ENCODE data around the gene IFFO2. TPM values are rescaled to one million over a fixed set of nuclear protein-coding genes. Genes with fewer than 3 reads are reported as not detected.

IFFO2 gene
- total RNA-seq, 2 experiments from 2014 or later, result 19.9 to 22.7 TPM

- Mint-ChIP-seq H3K9me3 (no peaks in the 10 kb centered on the region), H3K27me3 (peaks cover 2% of the 10 kb centered on the region), H3K36me3 (ENCODE audit: low read depth) (no peaks in the 10 kb centered on the region), H3K4me3 (no peak overlapping the region), H3K27ac (no peak overlapping the region), H3K4me1 (no peaks in the 10 kb centered on the region)
- CTCF ChIA-PET, result no interaction called here
- POLR2A ChIA-PET, result no interaction called here
- no peak for DNase-seq
Measured at GRCh38 chr1:18868354-18868753, 88.1 kb downstream of the IFFO2 start.

- Mint-ChIP-seq H3K4me3 (no peak overlapping the region), H3K27ac (no peak overlapping the region), H3K27me3 (peaks cover 2% of the 10 kb centered on the region), H3K36me3 (ENCODE audit: low read depth) (no peaks in the 10 kb centered on the region), H3K4me1 (no peaks in the 10 kb centered on the region), H3K9me3 (no peaks in the 10 kb centered on the region)
- POLR2A ChIA-PET, result no interaction called here
- CTCF ChIA-PET, result no interaction called here
- no peak for DNase-seq
Measured at GRCh38 chr1:18866846-18867245, 89.6 kb downstream of the IFFO2 start.

GRCh38 chr1:18866314-18866713 is 90.2 kb downstream of the IFFO2 start:
- no peaks in the 10 kb centered on the region for H3K4me1 Mint-ChIP-seq
- POLR2A ChIA-PET, result no interaction called here
- no peaks in the 10 kb centered on the region for H3K9me3 Mint-ChIP-seq
- peaks cover 2% of the 10 kb centered on the region for H3K27me3 Mint-ChIP-seq
- no peak overlapping the region for H3K27ac Mint-ChIP-seq
- no peak overlapping the region for H3K4me3 Mint-ChIP-seq
- no peak for DNase-seq
- CTCF ChIA-PET, result no interaction called here
- no peaks in the 10 kb centered on the region for H3K36me3 Mint-ChIP-seq (ENCODE audit: low read depth)

- Mint-ChIP-seq H3K4me3 (no peak overlapping the region), H3K9me3 (no peaks in the 10 kb centered on the region), H3K36me3 (ENCODE audit: low read depth) (no peaks in the 10 kb centered on the region), H3K27me3 (peaks cover 2% of the 10 kb centered on the region), H3K27ac (no peak overlapping the region), H3K4me1 (no peaks in the 10 kb centered on the region)
- no peak for DNase-seq
- POLR2A ChIA-PET, result no interaction called here
- CTCF ChIA-PET, result no interaction called here
Measured at GRCh38 chr1:18865176-18865575, 91.3 kb downstream of the IFFO2 start.

- CTCF ChIA-PET, result interaction anchor here (1.4 kb wide), 1 partner anchor 13 kb away, joined by 3 read pairs; no protein-coding TSS in a partner anchor
- POLR2A ChIA-PET, result no interaction called here
- Mint-ChIP-seq H3K27me3 (peaks cover 2% of the 10 kb centered on the region), H3K4me3 (no peak overlapping the region), H3K9me3 (no peaks in the 10 kb centered on the region), H3K4me1 (no peaks in the 10 kb centered on the region), H3K36me3 (ENCODE audit: low read depth) (no peaks in the 10 kb centered on the region), H3K27ac (no peak overlapping the region)
- no peak for DNase-seq
Measured at GRCh38 chr1:18861590-18861989, 94.9 kb downstream of the IFFO2 start.

- H3K4me1 Mint-ChIP-seq, result no peaks in the 10 kb centered on the region
- CTCF ChIA-PET, result interaction anchor here (1.4 kb wide), 2 partner anchors 13 to 14 kb away, joined by 3 read pairs; no protein-coding TSS in a partner anchor
- H3K27ac Mint-ChIP-seq, result no peak overlapping the region
Measured at GRCh38 chr1:18861082-18861481, 95.4 kb downstream of the IFFO2 start.

GRCh38 chr1:18859560-18859959 is 96.9 kb downstream of the IFFO2 start, which contains the start of gene TAS1R2:
TAS1R2 (minus strand) TSS chr1:18859660; CDS start chr1:18859660, 0 bp downstream.
- no peaks in the 10 kb centered on the region for H3K9me3 Mint-ChIP-seq
- POLR2A ChIA-PET, result no interaction called here
- no peaks in the 10 kb centered on the region for H3K27me3 Mint-ChIP-seq
- H3K4me3 Mint-ChIP-seq, result no peak within 1 kb of the TSS
- no peak within 1 kb of the TSS for H3K27ac Mint-ChIP-seq
- CTCF ChIA-PET, result no interaction called here
- no peaks in the 10 kb centered on the region for H3K4me1 Mint-ChIP-seq
- no peaks in the 10 kb centered on the region for H3K36me3 Mint-ChIP-seq (ENCODE audit: low read depth)
- DNase-seq, result no peak

More at GRCh38 chr1:18861082-18861481, 95.4 kb downstream of the IFFO2 start:
- H3K9me3 Mint-ChIP-seq, result no peaks in the 10 kb centered on the region
- no peaks in the 10 kb centered on the region for H3K36me3 Mint-ChIP-seq (ENCODE audit: low read depth)
- POLR2A ChIA-PET, result no interaction called here
- H3K4me3 Mint-ChIP-seq, result no peak overlapping the region
- H3K27me3 Mint-ChIP-seq, result peaks cover 2% of the 10 kb centered on the region
- DNase-seq, result no peak

- H3K27ac Mint-ChIP-seq, result no peak overlapping the region
- H3K4me3 Mint-ChIP-seq, result no peak overlapping the region
- H3K9me3 Mint-ChIP-seq, result no peaks in the 10 kb centered on the region
- no peaks in the 10 kb centered on the region for H3K27me3 Mint-ChIP-seq
- ChIA-PET CTCF (no interaction called here), POLR2A (no interaction called here)
- H3K4me1 Mint-ChIP-seq, result no peaks in the 10 kb centered on the region
- DNase-seq, result no peak
- no peaks in the 10 kb centered on the region for H3K36me3 Mint-ChIP-seq (ENCODE audit: low read depth)
Measured at GRCh38 chr1:18858070-18858688, 98.3 kb downstream of the IFFO2 start.

- ChIA-PET CTCF (no interaction called here), POLR2A (no interaction called here)
- H3K36me3 Mint-ChIP-seq (ENCODE audit: low read depth), result no peaks in the 10 kb centered on the region
- no peaks in the 10 kb centered on the region for H3K9me3 Mint-ChIP-seq
- H3K4me1 Mint-ChIP-seq, result no peaks in the 10 kb centered on the region
- H3K27me3 Mint-ChIP-seq, result no peaks in the 10 kb centered on the region
- no peak for DNase-seq
- H3K27ac Mint-ChIP-seq, result no peak overlapping the region
- H3K4me3 Mint-ChIP-seq, result no peak overlapping the region
Measured at GRCh38 chr1:18856435-18856834, 100.0 kb downstream of the IFFO2 start.

- ChIA-PET POLR2A (no interaction called here), CTCF (no interaction called here)
- no peak overlapping the region for H3K27ac Mint-ChIP-seq
- H3K4me1 Mint-ChIP-seq, result no peaks in the 10 kb centered on the region
- H3K36me3 Mint-ChIP-seq (ENCODE audit: low read depth), result no peaks in the 10 kb centered on the region
- no peaks in the 10 kb centered on the region for H3K9me3 Mint-ChIP-seq
- no peak for DNase-seq
- no peaks in the 10 kb centered on the region for H3K27me3 Mint-ChIP-seq
- H3K4me3 Mint-ChIP-seq, result no peak overlapping the region
Measured at GRCh38 chr1:18855573-18855972, 100.9 kb downstream of the IFFO2 start.

GRCh38 chr1:18854331-18855025 is 102.0 kb downstream of the IFFO2 start:
- H3K4me3 Mint-ChIP-seq, result no peak overlapping the region
- no peaks in the 10 kb centered on the region for H3K27me3 Mint-ChIP-seq
- H3K27ac Mint-ChIP-seq, result no peak overlapping the region
- ChIA-PET POLR2A (no interaction called here), CTCF (no interaction called here)
- no peak for DNase-seq
- H3K9me3 Mint-ChIP-seq, result no peaks in the 10 kb centered on the region
- no peaks in the 10 kb centered on the region for H3K36me3 Mint-ChIP-seq (ENCODE audit: low read depth)
- H3K4me1 Mint-ChIP-seq, result no peaks in the 10 kb centered on the region

Other genes with a start within 250 kb of the IFFO2 start
- gene TAS1R2, start 97.0 kb downstream of the IFFO2 start, total RNA-seq, result not detected
- 1 to 10 TPM; 3.3 to 3.7 TPM for gene ALDH4A1, start 54.1 kb downstream of the IFFO2 start, total RNA-seq